GM12878 (cell line): ENCODE data around the gene C10orf90. TPM values are rescaled to one million over a fixed set of nuclear protein-coding genes. Genes with fewer than 3 reads are reported as not detected.

ENCODE experiments used
- ATAC-seq: fragments of 200-7000 bp; cut with Tn5 transposase; 3 replicates; pipeline ENCODE4 v1.9.1; 2020; ENCODE audit warnings: mild to moderate bottlenecking, moderate library complexity
- BruUV-seq: library from RNA; stranded (reverse); fragments of 400-500 nt; replicated peaks from 2 replicates; lab custom pipeline; 2021; lab: Mats Ljungman, UMichigan
- CTCF ChIA-PET: fragments of 300-600 bp; sonication (Branson Sonifier 250); formaldehyde crosslinking; extraction: SDS; loops from one replicate; lab custom pipeline; 2021; ENCODE audit warnings: inconsistent platforms; lab: Yijun Ruan, JAX
- POLR2A ChIA-PET: fragments of 350-600 bp; formaldehyde crosslinking; extraction: SDS; loops from one replicate; lab custom pipeline; 2021; ENCODE audit warnings: inconsistent platforms; lab: Charles Lee
- RAD21 ChIA-PET: fragments of 300-600 bp; sonication (Branson Sonifier 250); formaldehyde crosslinking; loops from one replicate; lab custom pipeline; 2023; ENCODE audit warnings: antibody characterized with exemption; ENCODE audit not compliant: unreplicated experiment; lab: Charles Lee
- SMC1A ChIA-PET: fragments of 300-600 bp; sonication (Branson Sonifier 250); formaldehyde crosslinking; loops from one replicate; lab custom pipeline; 2023; ENCODE audit not compliant: unreplicated experiment, uncharacterized antibody; lab: Charles Lee
- DNase-seq: peaks from one replicate; pipeline ENCODE4 v3.0.0-alpha.2; 2011; ENCODE audit warnings: low read depth, low spot score
- FAIRE-seq: peaks from 3 replicates; lab custom pipeline; 2011; peaks lifted over from hg19 to GRCh38; lab: Jason Lieb, UNC
- H2AFZ ChIP-seq: 2 replicates; pipeline ENCODE4 v1.6.0; 2011; ENCODE audit warnings: low read depth, low read length, control low read depth; ENCODE audit not compliant: control insufficient read depth
- H3K27ac ChIP-seq: 2 replicates; pipeline ENCODE4 v1.5.1; 2011; ENCODE audit warnings: control low read depth; ENCODE audit not compliant: control insufficient read depth, insufficient read depth
- H3K27me3 ChIP-seq, 2 experiments: replicated peaks in 1 of 2; 2 replicates each; pipeline versions ENCODE4 v1.6.0 to v1.6.1; 2011; ENCODE audit warnings: low read length in 1 of 2; ENCODE audit not compliant: control insufficient read depth in 2 of 2, insufficient read depth in 2 of 2
- H3K36me3 ChIP-seq, 2 experiments: 2 replicates each; pipeline ENCODE4 v1.5.1; 2011; ENCODE audit warnings: low read length in 1 of 2; ENCODE audit not compliant: control insufficient read depth in 2 of 2, insufficient read depth in 2 of 2
- H3K4me1 ChIP-seq: 2 replicates; pipeline ENCODE4 v1.6.1; 2011; ENCODE audit warnings: mild to moderate bottlenecking, low read length, moderate library complexity, mixed read lengths; ENCODE audit not compliant: control insufficient read depth, insufficient read depth
- H3K4me2 ChIP-seq: 2 replicates; pipeline ENCODE4 v1.6.0; 2011; ENCODE audit warnings: control low read depth; ENCODE audit not compliant: control insufficient read depth, insufficient read depth
- H3K4me3 ChIP-seq: fragments of 200-600 bp; sonication (generic); 2 replicates; pipeline ENCODE4 v1.5.1; 2016
- H3K79me2 ChIP-seq: 2 replicates; pipeline ENCODE4 v1.6.0; 2011; ENCODE audit warnings: low read length; ENCODE audit not compliant: control insufficient read depth, insufficient read depth
- H3K9ac ChIP-seq: 2 replicates; pipeline ENCODE4 v1.8.0; 2011; ENCODE audit warnings: low read length, control low read depth, mixed read lengths; ENCODE audit not compliant: control insufficient read depth, insufficient read depth
- H3K9me3 ChIP-seq: replicated peaks from 3 replicates; pipeline ENCODE4 v1.5.1; 2011; ENCODE audit warnings: mild to moderate bottlenecking, low read length; ENCODE audit not compliant: control insufficient read depth, insufficient read depth
- H4K20me1 ChIP-seq: 2 replicates; pipeline ENCODE4 v1.6.0; 2011; ENCODE audit not compliant: control insufficient read depth, insufficient read depth
- ASH2L ChIP-seq: fragments of 300-600, 200-600 bp; sonication (generic); IDR thresholded peaks from 2 replicates; pipeline ENCODE4 v1.6.1; 2017; ENCODE audit warnings: low read depth, mild to moderate bottlenecking, borderline replicate concordance
- DPF2 ChIP-seq: fragments of 450-650 bp; IDR thresholded peaks from 2 replicates; pipeline ENCODE4 v1.6.1; 2017; ENCODE audit warnings: mild to moderate bottlenecking
- EP300 ChIP-seq, 2 experiments: fragments of 150-350 bp in 1 of 2; IDR thresholded peaks; 2 replicates each; pipeline ENCODE4 v1.6.1; 2011 to 2012; ENCODE audit warnings: low read depth in 2 of 2, low read length in 2 of 2, borderline replicate concordance in 1 of 2, improper control_type of control experiment in 1 of 2, inconsistent platforms in 1 of 2; ENCODE audit not compliant: control insufficient read depth in 1 of 2
- HDAC6 ChIP-seq: fragments of 200-600 bp; sonication (generic); IDR thresholded peaks from one replicate; pipeline ENCODE4 v1.8.0; 2017; ENCODE audit warnings: antibody characterized with exemption; ENCODE audit not compliant: unreplicated experiment
- JUNB ChIP-seq: IDR thresholded peaks from 2 replicates; pipeline ENCODE4 v1.6.1; 2016; ENCODE audit warnings: antibody characterized with exemption, mild to moderate bottlenecking
- NFXL1 ChIP-seq: fragments of 450-650 bp; IDR thresholded peaks from 2 replicates; pipeline ENCODE4 v1.6.1; 2017; ENCODE audit warnings: antibody characterized with exemption, mild to moderate bottlenecking, borderline replicate concordance
- ZNF274 ChIP-seq: IDR thresholded peaks from one replicate; pipeline ENCODE4 v1.8.0; 2011; ENCODE audit not compliant: insufficient read length, insufficient read depth
- in situ Hi-C: fragments of 300-500 bp; cut with MboI; formaldehyde crosslinking; loops from 9 replicates; pipeline ENCODE4 v1.14.3; 2018; ENCODE audit warnings: mixed read lengths
- intact Hi-C: fragments of 100-400 bp; cut with micrococcal nuclease; formaldehyde crosslinking; loops from one replicate; pipeline ENCODE4 v1.14.2; 2022; ENCODE audit not compliant: unreplicated experiment
- polyA plus RNA-seq, 11 experiments: library from polyadenylated mRNA; depleted of rRNA in 4 of 11; unstranded in 6 of 11; stranded (reverse) in 5 of 11; fragments of >200 nt; fragmentation: Nextera tagmentation in 4 of 11; fragmentation: Illumina TruSeq in 1 of 11; extraction: Ambion mirVana in 4 of 11; extraction: Trizol in 1 of 11; gene quantifications; 1 replicate in 1 of 11; 2 replicates in 10 of 11; pipeline versions ENCODE4 v1.2.1 to v1.2.3, GENCODE V29; 2011 to 2016; ENCODE audit warnings: inconsistent platforms in 2 of 11, missing spikeins in 2 of 11, low read depth in 1 of 11
- total RNA-seq, 4 experiments: library from RNA; depleted of rRNA in 3 of 4; stranded (reverse); fragments of >200 nt in 3 of 4; fragmentation: Illumina TruSeq in 1 of 4; extraction: Trizol in 1 of 4; gene quantifications; 2 replicates each; pipeline versions ENCODE4 v1.2.1 to v1.2.3, GENCODE V29; 2013 to 2021
- TF ChIP-seq, protein P1 (sequence below): fragments of 450-650 bp; IDR thresholded peaks from 2 replicates; pipeline ENCODE4 v1.6.1; 2014; ENCODE audit warnings: mild to moderate bottlenecking
- TF ChIP-seq, protein P2 (sequence below): IDR thresholded peaks from 2 replicates; pipeline ENCODE4 v1.6.1; 2012; ENCODE audit warnings: improper control_type of control experiment, low read depth, low read length; ENCODE audit not compliant: insufficient replicate concordance
- TF ChIP-seq, protein P3 (sequence below): fragments of 450-650 bp; IDR thresholded peaks from 2 replicates; pipeline ENCODE4 v1.6.1; 2018; ENCODE audit warnings: borderline replicate concordance, mild to moderate bottlenecking; ENCODE audit not compliant: partially characterized antibody
- TF ChIP-seq, protein P4 (sequence below): fragments of 450-650 bp; formaldehyde crosslinking; IDR thresholded peaks from 2 replicates; pipeline ENCODE4 v1.5.0; 2022; ENCODE audit warnings: mild to moderate bottlenecking, missing genetic modification characterization

Gene C10orf90
- total and polyA plus RNA-seq, 10 of the 15 experiments (the other 5 are each of a cell fraction or from before 2014, with no cell fraction given) = 0.04 TPM; not detected in 9

DNA sequence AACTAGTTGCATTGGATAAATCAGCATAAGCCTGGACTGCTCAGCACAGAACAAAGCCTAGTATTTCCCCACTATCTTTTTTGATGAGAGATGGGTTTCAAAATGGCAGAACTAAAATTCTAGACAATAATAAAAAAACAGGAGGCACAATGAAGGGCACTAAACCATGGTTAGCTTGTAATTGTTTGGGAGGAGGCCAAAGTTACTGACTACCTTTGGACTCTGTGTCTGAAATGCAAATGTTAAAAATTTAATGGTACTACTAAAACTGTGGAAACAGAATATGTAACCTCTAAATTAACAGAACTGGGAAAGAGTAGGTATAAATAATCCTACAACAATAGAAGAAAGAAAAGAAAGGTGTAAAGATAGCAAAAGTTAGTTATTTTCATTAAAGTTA is 295.2 kb downstream of the C10orf90 start:
- H2AFZ ChIP-seq = no peak overlapping the region
- SMC1A ChIA-PET = no interaction called here
- no peak overlapping the region for H3K4me2 ChIP-seq
- no peaks in the 10 kb centered on the region for H3K9me3 ChIP-seq
- BruUV-seq = no TSS peak
- H3K9ac ChIP-seq = no peak overlapping the region
- RAD21 ChIA-PET = no interaction called here
- FAIRE-seq = no peak
- H3K27me3 ChIP-seq = no peaks in the 10 kb centered on the region
- no peaks in the 10 kb centered on the region for H3K79me2 ChIP-seq
- H4K20me1 ChIP-seq = no peaks in the 10 kb centered on the region
- DNase-seq = no peak
- no peak overlapping the region for H3K4me3 ChIP-seq
- intact Hi-C loops (no loop called here), in situ Hi-C loops (no loop called here)
- no peaks in the 10 kb centered on the region for H3K36me3 ChIP-seq
- POLR2A ChIA-PET = no interaction called here
- no peaks in the 10 kb centered on the region for H3K4me1 ChIP-seq
- CTCF ChIA-PET = no interaction called here
- ATAC-seq = no peak
- H3K27ac ChIP-seq = no peak overlapping the region
- TF ChIP-seq JUNB (no peak), EP300 (IDR thresholded peaks at IDR 0.05; ENCODE audit: borderline replicate concordance in 1 of 2, control insufficient read depth in 1 of 2, low read depth in 2 of 2, low read length in 2 of 2) (no peak), ASH2L (no peak), ZNF274 (no peak), NFXL1 (no peak), HDAC6 (no peak), DPF2 (no peak)
- TF ChIP-seq, protein P1, sequence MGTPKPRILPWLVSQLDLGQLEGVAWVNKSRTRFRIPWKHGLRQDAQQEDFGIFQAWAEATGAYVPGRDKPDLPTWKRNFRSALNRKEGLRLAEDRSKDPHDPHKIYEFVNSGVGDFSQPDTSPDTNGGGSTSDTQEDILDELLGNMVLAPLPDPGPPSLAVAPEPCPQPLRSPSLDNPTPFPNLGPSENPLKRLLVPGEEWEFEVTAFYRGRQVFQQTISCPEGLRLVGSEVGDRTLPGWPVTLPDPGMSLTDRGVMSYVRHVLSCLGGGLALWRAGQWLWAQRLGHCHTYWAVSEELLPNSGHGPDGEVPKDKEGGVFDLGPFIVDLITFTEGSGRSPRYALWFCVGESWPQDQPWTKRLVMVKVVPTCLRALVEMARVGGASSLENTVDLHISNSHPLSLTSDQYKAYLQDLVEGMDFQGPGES = no peak
- TF ChIP-seq, protein P2, sequence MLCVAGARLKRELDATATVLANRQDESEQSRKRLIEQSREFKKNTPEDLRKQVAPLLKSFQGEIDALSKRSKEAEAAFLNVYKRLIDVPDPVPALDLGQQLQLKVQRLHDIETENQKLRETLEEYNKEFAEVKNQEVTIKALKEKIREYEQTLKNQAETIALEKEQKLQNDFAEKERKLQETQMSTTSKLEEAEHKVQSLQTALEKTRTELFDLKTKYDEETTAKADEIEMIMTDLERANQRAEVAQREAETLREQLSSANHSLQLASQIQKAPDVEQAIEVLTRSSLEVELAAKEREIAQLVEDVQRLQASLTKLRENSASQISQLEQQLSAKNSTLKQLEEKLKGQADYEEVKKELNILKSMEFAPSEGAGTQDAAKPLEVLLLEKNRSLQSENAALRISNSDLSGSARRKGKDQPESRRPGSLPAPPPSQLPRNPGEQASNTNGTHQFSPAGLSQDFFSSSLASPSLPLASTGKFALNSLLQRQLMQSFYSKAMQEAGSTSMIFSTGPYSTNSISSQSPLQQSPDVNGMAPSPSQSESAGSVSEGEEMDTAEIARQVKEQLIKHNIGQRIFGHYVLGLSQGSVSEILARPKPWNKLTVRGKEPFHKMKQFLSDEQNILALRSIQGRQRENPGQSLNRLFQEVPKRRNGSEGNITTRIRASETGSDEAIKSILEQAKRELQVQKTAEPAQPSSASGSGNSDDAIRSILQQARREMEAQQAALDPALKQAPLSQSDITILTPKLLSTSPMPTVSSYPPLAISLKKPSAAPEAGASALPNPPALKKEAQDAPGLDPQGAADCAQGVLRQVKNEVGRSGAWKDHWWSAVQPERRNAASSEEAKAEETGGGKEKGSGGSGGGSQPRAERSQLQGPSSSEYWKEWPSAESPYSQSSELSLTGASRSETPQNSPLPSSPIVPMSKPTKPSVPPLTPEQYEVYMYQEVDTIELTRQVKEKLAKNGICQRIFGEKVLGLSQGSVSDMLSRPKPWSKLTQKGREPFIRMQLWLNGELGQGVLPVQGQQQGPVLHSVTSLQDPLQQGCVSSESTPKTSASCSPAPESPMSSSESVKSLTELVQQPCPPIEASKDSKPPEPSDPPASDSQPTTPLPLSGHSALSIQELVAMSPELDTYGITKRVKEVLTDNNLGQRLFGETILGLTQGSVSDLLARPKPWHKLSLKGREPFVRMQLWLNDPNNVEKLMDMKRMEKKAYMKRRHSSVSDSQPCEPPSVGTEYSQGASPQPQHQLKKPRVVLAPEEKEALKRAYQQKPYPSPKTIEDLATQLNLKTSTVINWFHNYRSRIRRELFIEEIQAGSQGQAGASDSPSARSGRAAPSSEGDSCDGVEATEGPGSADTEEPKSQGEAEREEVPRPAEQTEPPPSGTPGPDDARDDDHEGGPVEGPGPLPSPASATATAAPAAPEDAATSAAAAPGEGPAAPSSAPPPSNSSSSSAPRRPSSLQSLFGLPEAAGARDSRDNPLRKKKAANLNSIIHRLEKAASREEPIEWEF = no peak
- TF ChIP-seq, protein P3, sequence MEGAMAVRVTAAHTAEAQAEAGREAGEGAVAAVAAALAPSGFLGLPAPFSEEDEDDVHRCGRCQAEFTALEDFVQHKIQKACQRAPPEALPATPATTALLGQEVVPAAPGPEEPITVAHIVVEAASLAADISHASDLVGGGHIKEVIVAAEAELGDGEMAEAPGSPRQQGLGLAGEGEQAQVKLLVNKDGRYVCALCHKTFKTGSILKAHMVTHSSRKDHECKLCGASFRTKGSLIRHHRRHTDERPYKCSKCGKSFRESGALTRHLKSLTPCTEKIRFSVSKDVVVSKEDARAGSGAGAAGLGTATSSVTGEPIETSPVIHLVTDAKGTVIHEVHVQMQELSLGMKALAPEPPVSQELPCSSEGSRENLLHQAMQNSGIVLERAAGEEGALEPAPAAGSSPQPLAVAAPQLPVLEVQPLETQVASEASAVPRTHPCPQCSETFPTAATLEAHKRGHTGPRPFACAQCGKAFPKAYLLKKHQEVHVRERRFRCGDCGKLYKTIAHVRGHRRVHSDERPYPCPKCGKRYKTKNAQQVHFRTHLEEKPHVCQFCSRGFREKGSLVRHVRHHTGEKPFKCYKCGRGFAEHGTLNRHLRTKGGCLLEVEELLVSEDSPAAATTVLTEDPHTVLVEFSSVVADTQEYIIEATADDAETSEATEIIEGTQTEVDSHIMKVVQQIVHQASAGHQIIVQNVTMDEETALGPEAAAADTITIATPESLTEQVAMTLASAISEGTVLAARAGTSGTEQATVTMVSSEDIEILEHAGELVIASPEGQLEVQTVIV = no peak
- TF ChIP-seq, protein P4, sequence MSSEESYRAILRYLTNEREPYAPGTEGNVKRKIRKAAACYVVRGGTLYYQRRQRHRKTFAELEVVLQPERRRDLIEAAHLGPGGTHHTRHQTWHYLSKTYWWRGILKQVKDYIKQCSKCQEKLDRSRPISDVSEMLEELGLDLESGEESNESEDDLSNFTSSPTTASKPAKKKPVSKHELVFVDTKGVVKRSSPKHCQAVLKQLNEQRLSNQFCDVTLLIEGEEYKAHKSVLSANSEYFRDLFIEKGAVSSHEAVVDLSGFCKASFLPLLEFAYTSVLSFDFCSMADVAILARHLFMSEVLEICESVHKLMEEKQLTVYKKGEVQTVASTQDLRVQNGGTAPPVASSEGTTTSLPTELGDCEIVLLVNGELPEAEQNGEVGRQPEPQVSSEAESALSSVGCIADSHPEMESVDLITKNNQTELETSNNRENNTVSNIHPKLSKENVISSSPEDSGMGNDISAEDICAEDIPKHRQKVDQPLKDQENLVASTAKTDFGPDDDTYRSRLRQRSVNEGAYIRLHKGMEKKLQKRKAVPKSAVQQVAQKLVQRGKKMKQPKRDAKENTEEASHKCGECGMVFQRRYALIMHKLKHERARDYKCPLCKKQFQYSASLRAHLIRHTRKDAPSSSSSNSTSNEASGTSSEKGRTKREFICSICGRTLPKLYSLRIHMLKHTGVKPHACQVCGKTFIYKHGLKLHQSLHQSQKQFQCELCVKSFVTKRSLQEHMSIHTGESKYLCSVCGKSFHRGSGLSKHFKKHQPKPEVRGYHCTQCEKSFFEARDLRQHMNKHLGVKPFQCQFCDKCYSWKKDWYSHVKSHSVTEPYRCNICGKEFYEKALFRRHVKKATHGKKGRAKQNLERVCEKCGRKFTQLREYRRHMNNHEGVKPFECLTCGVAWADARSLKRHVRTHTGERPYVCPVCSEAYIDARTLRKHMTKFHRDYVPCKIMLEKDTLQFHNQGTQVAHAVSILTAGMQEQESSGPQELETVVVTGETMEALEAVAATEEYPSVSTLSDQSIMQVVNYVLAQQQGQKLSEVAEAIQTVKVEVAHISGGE (CRISPR knock-in tag) = no peak
